ENCODE measurements around the gene ASNSD1.
"Not testable (repeated sequence)": the region's sequence is repeated elsewhere in the genome, so short reads cannot be mapped to it uniquely, and the experiment has no call there.

The ASNSD1 gene

GRCh38 chr2:189696223-189696622 is 35.0 kb downstream of the ASNSD1 start:
- no peak for DNase-seq

- no peak for DNase-seq
Measured at GRCh38 chr2:189698020-189698887, 37.0 kb downstream of the ASNSD1 start.

GRCh38 chr2:189700681-189701080 is 39.4 kb downstream of the ASNSD1 start:
- no peak for DNase-seq

GRCh38 chr2:189702071-189702470 is 40.8 kb downstream of the ASNSD1 start:
- DNase-seq = no peak

- no peak for DNase-seq
Measured at GRCh38 chr2:189709501-189710221, 48.4 kb downstream of the ASNSD1 start.

GRCh38 chr2:189717593-189717992 is 56.3 kb downstream of the ASNSD1 start:
- not testable (repeated sequence) for DNase-seq

- no peak for DNase-seq
Measured at GRCh38 chr2:189719571-189719970, 58.3 kb downstream of the ASNSD1 start.

Measured in activated CD4-positive, CD25-positive, alpha-beta regulatory T cell treated with anti-CD3 and anti-CD28 coated beads, Interleukin-2, amount 50 U/mL, for 72 hours (primary cell).